GM13977 (cell line): ENCODE data around the gene PODN.

Experiments used
- DNase-seq: peaks from one replicate; pipeline ENCODE4 v3.0.0; 2012; ENCODE audit warnings: low spot score
- CTCF ChIP-seq: IDR thresholded peaks from 2 replicates; pipeline ENCODE4 v1.5.1; 2012; ENCODE audit warnings: mild to moderate bottlenecking, control low read depth; ENCODE audit not compliant: insufficient read depth; ENCODE audit errors: extremely low read depth, missing control alignments
- in situ Hi-C: fragments of 300-500 bp; cut with MboI; formaldehyde crosslinking; loops from one replicate; pipeline ENCODE4 v1.12.0; 2022; ENCODE audit warnings: low sequenced_read_pairs, low pct_unique_long_range_greater_than_20kb, mixed read lengths, inconsistent platforms; ENCODE audit not compliant: unreplicated experiment

Gene PODN

GRCh38 chr1:53112861-53113260, 50.8 kb downstream of the PODN start:
- TF ChIP-seq CTCF = no peak
- in situ Hi-C loops = no loop called here
- no peak for DNase-seq

- in situ Hi-C loops = no loop called here
- TF ChIP-seq CTCF = no peak
- DNase-seq = no peak
These were observed 52.1 kb downstream of the PODN start for GRCh38 chr1:53114090-53114489.

GRCh38 chr1:53114581-53115400, 52.8 kb downstream of the PODN start:
- DNase-seq = no peak
- no peak for TF ChIP-seq CTCF
- in situ Hi-C loops = no loop called here

GRCh38 chr1:53115403-53116306, 53.6 kb downstream of the PODN start:
- in situ Hi-C loops = no loop called here
- DNase-seq = no peak
- TF ChIP-seq CTCF = no peak

GRCh38 chr1:53116307-53116810, 54.3 kb downstream of the PODN start:
- no peak for DNase-seq
- in situ Hi-C loops = no loop called here
- TF ChIP-seq CTCF = no peak

- no peak for DNase-seq
- in situ Hi-C loops = no loop called here
- TF ChIP-seq CTCF = no peak
These were observed 55.1 kb downstream of the PODN start for GRCh38 chr1:53116933-53117600.
